Kidney (tissue), 14 donors: ENCODE data around the gene BPIFA2. TPM values are rescaled to one million over a fixed set of nuclear protein-coding genes. Genes with fewer than 3 reads are reported as not detected.

Experiments used
- DNase-seq, 5 donors: peaks; one replicate each; pipeline ENCODE4 v3.0.0-alpha.2; 2013 to 2020
- FAIRE-seq: peaks from 2 replicates; lab custom pipeline; 2012; peaks lifted over from hg19 to GRCh38; lab: Jason Lieb, UNC
- H3K27ac ChIP-seq, 2 donors: one replicate each; pipeline ENCODE4 v1.7.0; 2013; ENCODE audit warnings: low read depth in 2 of 2, low read length in 2 of 2, inconsistent platforms in 1 of 2
- H3K27me3 ChIP-seq: one replicate; pipeline ENCODE4 v1.7.1; 2013; ENCODE audit warnings: low read length, inconsistent platforms; ENCODE audit not compliant: control insufficient read depth, insufficient read depth
- H3K36me3 ChIP-seq, 3 donors: one replicate each; pipeline versions ENCODE4 v1.7.0 to v1.7.1; 2013; ENCODE audit warnings: low read length in 3 of 3, control low read depth in 1 of 3, inconsistent platforms in 1 of 3; ENCODE audit not compliant: insufficient read depth in 3 of 3, control insufficient read depth in 2 of 3
- H3K4me1 ChIP-seq, 3 donors: one replicate each; pipeline versions ENCODE4 v1.7.0 to v1.7.1; 2013; ENCODE audit warnings: low read length in 3 of 3, inconsistent platforms in 1 of 3, low read depth in 1 of 3; ENCODE audit not compliant: control insufficient read depth in 2 of 3, insufficient read depth in 2 of 3
- H3K4me3 ChIP-seq, 3 donors: one replicate each; pipeline versions ENCODE4 v1.7.0 to v1.8.1; 2013; ENCODE audit warnings: low read length in 3 of 3, control low read depth in 1 of 3, inconsistent platforms in 1 of 3
- H3K9ac ChIP-seq, 3 donors: one replicate each; pipeline versions ENCODE4 v1.7.0 to v1.7.1; 2013; ENCODE audit warnings: low read length in 3 of 3, control low read depth in 1 of 3, inconsistent platforms in 1 of 3
- H3K9me3 ChIP-seq, 3 donors: one replicate each; pipeline versions ENCODE4 v1.7.0 to v1.7.1; 2013; ENCODE audit warnings: low read length in 3 of 3, control low read depth in 1 of 3, inconsistent platforms in 1 of 3; ENCODE audit not compliant: control insufficient read depth in 2 of 3, insufficient read depth in 1 of 3
- CTCF ChIP-seq: IDR thresholded peaks from 3 replicates; pipeline ENCODE4 v1.5.1; 2012; ENCODE audit warnings: mild to moderate bottlenecking, moderate library complexity, borderline replicate concordance; ENCODE audit not compliant: insufficient read depth; ENCODE audit errors: extremely low read depth
- intact Hi-C: fragments of 100-400 bp; cut with DNase I; formaldehyde crosslinking; loops from one replicate; pipeline ENCODE4 v1.11.1; 2022
- polyA plus RNA-seq: library from polyadenylated mRNA; stranded (reverse); fragments of 350-450 nt; fragmentation: Illumina TruSeq; extraction: RNeasy Lipid Tissue Mini Kit (QIAGEN cat#74804); gene quantifications from one replicate; pipeline ENCODE4 v1.2.3, GENCODE V29; 2014; ENCODE audit warnings: low read depth, low replicate concordance; ENCODE audit not compliant: insufficient read depth
- total RNA-seq: library from RNA; stranded (reverse); fragmentation: NEBNext Ultra II Directional; extraction: Animal tissue kit (Norgen Biotek cat#: 25700); gene quantifications from one replicate; pipeline ENCODE4 v1.2.1, GENCODE V29; 2021
- donor health status: control.
- donor health status: control.
- donor health status: control.
- donor health status: control.
- donor health status: control.
- donor health status: DM: yes; HTN: yes; CAD: no.
- donor health status: Normal renal cell carcinoma (clear cell type).

BPIFA2 gene
- total and polyA plus RNA-seq, 2 donors from 2014 or later, result 0.54 TPM; not detected in 1

- no peak for FAIRE-seq
- no peak for DNase-seq
- Histone ChIP-seq H3K4me3 (no peak within 1 kb of the TSS), H3K27me3 (no peaks in the 10 kb centered on the region), H3K27ac (no peak within 1 kb of the TSS), H3K9ac (no peak within 1 kb of the TSS), H3K36me3 (no peaks in the 10 kb centered on the region), H3K4me1 (no peaks in the 10 kb centered on the region), H3K9me3 (no peaks in the 10 kb centered on the region)
- intact Hi-C loops, result no loop called here
- no peak for TF ChIP-seq CTCF
Measured at GRCh38 chr20:33217052-33217451, 49.1 kb downstream of the BPIFA2 start, which contains the start of gene BPIFA3. Gene BPIFA3, plus strand, starts transcription at chr20:33217352. Its CDS starts 185 bp downstream, at chr20:33217537.

GRCh38 chr20:33224399-33224798 is 56.4 kb downstream of the BPIFA2 start:
- DNase-seq, result no peak
- no peaks in the 10 kb centered on the region for H3K4me1 ChIP-seq

GRCh38 chr20:33229843-33230242 is 61.9 kb downstream of the BPIFA2 start:
- Histone ChIP-seq H3K9me3 (no peaks in the 10 kb centered on the region), H3K9ac (no peak overlapping the region), H3K4me1 (no peaks in the 10 kb centered on the region), H3K36me3 (no peaks in the 10 kb centered on the region), H3K4me3 (no peak overlapping the region), H3K27me3 (no peaks in the 10 kb centered on the region), H3K27ac (no peak overlapping the region)
- no peak for TF ChIP-seq CTCF
- FAIRE-seq (no peak), DNase-seq (no peak)
- intact Hi-C loops, result no loop called here

More at GRCh38 chr20:33224399-33224798, 56.4 kb downstream of the BPIFA2 start:
- Histone ChIP-seq H3K9me3 (no peaks in the 10 kb centered on the region), H3K27ac (no peak overlapping the region), H3K27me3 (no peaks in the 10 kb centered on the region), H3K9ac (no peak overlapping the region), H3K4me3 (no peak overlapping the region), H3K36me3 (no peaks in the 10 kb centered on the region)
- intact Hi-C loops, result no loop called here
- FAIRE-seq, result no peak
- TF ChIP-seq CTCF, result no peak

Other genes with a start within 250 kb of the BPIFA2 start
- not detected for gene SUN5, start 163.7 kb upstream of the BPIFA2 start, total RNA-seq
- gene SUN5, start 163.7 kb upstream of the BPIFA2 start, polyA plus RNA-seq, result not detected
- not detected for gene BPIFB2, start 160.5 kb upstream of the BPIFA2 start, total RNA-seq
- gene BPIFB2, start 160.5 kb upstream of the BPIFA2 start, polyA plus RNA-seq, result not detected
- gene BPIFB6, start 136.5 kb upstream of the BPIFA2 start, total RNA-seq, result not detected
- gene BPIFB6, start 136.5 kb upstream of the BPIFA2 start, polyA plus RNA-seq, result not detected
- gene BPIFB3, start 114.3 kb upstream of the BPIFA2 start, total RNA-seq, result not detected
- gene BPIFB3, start 114.3 kb upstream of the BPIFA2 start, polyA plus RNA-seq, result not detected
- not detected for gene BPIFB4, start 88.5 kb upstream of the BPIFA2 start, total RNA-seq
- gene BPIFB4, start 88.5 kb upstream of the BPIFA2 start, polyA plus RNA-seq, result not detected
- not detected for gene BPIFA3, start 49.2 kb downstream of the BPIFA2 start, total RNA-seq
- not detected for gene BPIFA3, start 49.2 kb downstream of the BPIFA2 start, polyA plus RNA-seq
- gene BPIFA1, start 67.8 kb downstream of the BPIFA2 start, total RNA-seq, result not detected
- gene BPIFA1, start 67.8 kb downstream of the BPIFA2 start, polyA plus RNA-seq, result not detected
- gene BPIFB1, start 115.1 kb downstream of the BPIFA2 start, total RNA-seq, result not detected
- not detected for gene BPIFB1, start 115.1 kb downstream of the BPIFA2 start, polyA plus RNA-seq
- gene CDK5RAP1, start 233.4 kb downstream of the BPIFA2 start, total RNA-seq, result 25.2 TPM
- gene CDK5RAP1, start 233.4 kb downstream of the BPIFA2 start, polyA plus RNA-seq, result 34.4 TPM